A549 (cell line): ENCODE measurements around the gene PRPS1L1.

Experiments
- BHLHE40 ChIP-seq: IDR thresholded peaks from 2 replicates; pipeline ENCODE4 v1.6.1; 2012; ENCODE audit warnings: low read depth, low read length, inconsistent platforms
- CHD2 ChIP-seq: fragments of 150-350 bp; IDR thresholded peaks from 2 replicates; pipeline ENCODE4 v1.6.1; 2014; ENCODE audit warnings: low read length; ENCODE audit not compliant: partially characterized antibody
- EP300 ChIP-seq, 2 experiments: fragments of >200 bp; sonication (Bioruptor Twin); formaldehyde crosslinking; IDR thresholded peaks; 2 replicates in 1 of 2; 3 replicates in 1 of 2; pipeline ENCODE4 v1.6.1; 2016 to 2017
- JUNB ChIP-seq: fragments of >200 bp; sonication (Bioruptor Twin); formaldehyde crosslinking; IDR thresholded peaks from 2 replicates; pipeline ENCODE4 v1.6.1; 2016
- MAFK ChIP-seq: fragments of 450-650 bp; IDR thresholded peaks from 2 replicates; pipeline ENCODE4 v1.6.1; 2014; ENCODE audit not compliant: partially characterized antibody
- RARB ChIP-seq: fragments of 250-450 bp; sonication (Bioruptor Pico); IDR thresholded peaks from 2 replicates; pipeline ENCODE4 v1.8.0; 2021; ENCODE audit warnings: mild to moderate bottlenecking, moderate library complexity
- SREBF2 ChIP-seq: fragments of 450-650 bp; IDR thresholded peaks from 2 replicates; pipeline ENCODE4 v1.6.1; 2014; ENCODE audit warnings: mild to moderate bottlenecking, moderate library complexity
- ZFP36 ChIP-seq: fragments of 450-650 bp; IDR thresholded peaks from 2 replicates; pipeline ENCODE4 v1.6.1; 2014; ENCODE audit warnings: borderline replicate concordance; ENCODE audit not compliant: partially characterized antibody
- ZSCAN20 ChIP-seq: fragments of 250-450 bp; sonication (Bioruptor Pico); IDR thresholded peaks from 2 replicates; pipeline ENCODE4 v1.8.0; 2022; ENCODE audit warnings: mild to moderate bottlenecking, moderate library complexity
- TF ChIP-seq, protein P1 (sequence below): fragments of 150-350 bp; IDR thresholded peaks from 2 replicates; pipeline ENCODE4 v1.6.1; 2014; ENCODE audit warnings: low read depth, mild to moderate bottlenecking, low read length
- TF ChIP-seq, protein P2 (sequence below): IDR thresholded peaks from 2 replicates; pipeline ENCODE4 v1.6.1; 2012
- TF ChIP-seq, protein P3 (sequence below): fragments of >200 bp; sonication (Bioruptor Twin); formaldehyde crosslinking; IDR thresholded peaks from 3 replicates; pipeline ENCODE4 v1.5.1; 2016
- TF ChIP-seq, protein P4 (sequence below): fragments of 450-650 bp; IDR thresholded peaks from 2 replicates; pipeline ENCODE4 v1.6.1; 2014; ENCODE audit warnings: antibody characterized with exemption
- TF ChIP-seq, protein P5 (sequence below): fragments of 200-600 bp; sonication (generic); IDR thresholded peaks from 2 replicates; pipeline ENCODE4 v1.6.1; 2016; ENCODE audit warnings: antibody characterized with exemption, mild to moderate bottlenecking, moderate library complexity

DNA sequence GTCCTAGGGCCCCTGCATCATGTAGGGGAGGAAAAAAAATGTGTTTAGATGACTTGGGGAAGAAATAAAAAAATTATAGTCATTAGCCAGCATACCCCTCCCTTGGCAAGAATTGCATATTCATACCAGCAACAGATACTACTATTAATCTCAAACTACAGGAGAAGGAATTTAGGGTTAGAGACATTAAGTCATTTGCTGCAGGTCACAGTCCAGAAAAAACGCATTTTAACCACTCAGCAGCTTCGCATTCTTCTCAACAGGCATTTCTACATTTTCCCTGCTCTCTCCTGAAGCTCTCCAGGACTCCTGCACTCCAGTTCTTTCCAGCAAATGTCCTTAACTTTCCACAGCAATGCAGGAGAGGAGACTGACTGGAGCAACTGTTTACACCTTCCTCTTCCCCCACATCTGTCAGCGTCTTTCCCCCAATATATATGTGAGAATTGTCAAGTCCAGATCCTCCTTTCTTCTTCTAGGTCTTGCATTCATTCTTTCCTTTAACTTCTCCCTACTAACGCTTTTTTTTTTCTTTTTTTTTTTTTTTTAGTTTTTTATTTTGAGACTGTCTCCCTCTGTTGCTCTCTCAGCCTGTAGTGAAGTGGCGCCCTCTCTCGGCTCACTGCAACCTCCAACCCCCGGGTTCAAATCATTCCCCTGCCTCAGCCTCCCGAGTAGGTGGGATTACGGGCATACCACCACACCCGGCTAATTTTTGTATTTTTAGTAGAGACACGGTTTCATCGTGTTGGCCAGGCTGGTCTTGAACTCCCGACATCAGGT is 35.6 kb downstream of the PRPS1L1 start:
- TF ChIP-seq, protein P1, sequence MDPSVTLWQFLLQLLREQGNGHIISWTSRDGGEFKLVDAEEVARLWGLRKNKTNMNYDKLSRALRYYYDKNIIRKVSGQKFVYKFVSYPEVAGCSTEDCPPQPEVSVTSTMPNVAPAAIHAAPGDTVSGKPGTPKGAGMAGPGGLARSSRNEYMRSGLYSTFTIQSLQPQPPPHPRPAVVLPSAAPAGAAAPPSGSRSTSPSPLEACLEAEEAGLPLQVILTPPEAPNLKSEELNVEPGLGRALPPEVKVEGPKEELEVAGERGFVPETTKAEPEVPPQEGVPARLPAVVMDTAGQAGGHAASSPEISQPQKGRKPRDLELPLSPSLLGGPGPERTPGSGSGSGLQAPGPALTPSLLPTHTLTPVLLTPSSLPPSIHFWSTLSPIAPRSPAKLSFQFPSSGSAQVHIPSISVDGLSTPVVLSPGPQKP, result no peak
- TF ChIP-seq, protein P2, sequence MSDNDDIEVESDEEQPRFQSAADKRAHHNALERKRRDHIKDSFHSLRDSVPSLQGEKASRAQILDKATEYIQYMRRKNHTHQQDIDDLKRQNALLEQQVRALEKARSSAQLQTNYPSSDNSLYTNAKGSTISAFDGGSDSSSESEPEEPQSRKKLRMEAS, result no peak
- no peak for TF ChIP-seq ZSCAN20 (CRISPR knock-in tag)
- TF ChIP-seq, protein P3, sequence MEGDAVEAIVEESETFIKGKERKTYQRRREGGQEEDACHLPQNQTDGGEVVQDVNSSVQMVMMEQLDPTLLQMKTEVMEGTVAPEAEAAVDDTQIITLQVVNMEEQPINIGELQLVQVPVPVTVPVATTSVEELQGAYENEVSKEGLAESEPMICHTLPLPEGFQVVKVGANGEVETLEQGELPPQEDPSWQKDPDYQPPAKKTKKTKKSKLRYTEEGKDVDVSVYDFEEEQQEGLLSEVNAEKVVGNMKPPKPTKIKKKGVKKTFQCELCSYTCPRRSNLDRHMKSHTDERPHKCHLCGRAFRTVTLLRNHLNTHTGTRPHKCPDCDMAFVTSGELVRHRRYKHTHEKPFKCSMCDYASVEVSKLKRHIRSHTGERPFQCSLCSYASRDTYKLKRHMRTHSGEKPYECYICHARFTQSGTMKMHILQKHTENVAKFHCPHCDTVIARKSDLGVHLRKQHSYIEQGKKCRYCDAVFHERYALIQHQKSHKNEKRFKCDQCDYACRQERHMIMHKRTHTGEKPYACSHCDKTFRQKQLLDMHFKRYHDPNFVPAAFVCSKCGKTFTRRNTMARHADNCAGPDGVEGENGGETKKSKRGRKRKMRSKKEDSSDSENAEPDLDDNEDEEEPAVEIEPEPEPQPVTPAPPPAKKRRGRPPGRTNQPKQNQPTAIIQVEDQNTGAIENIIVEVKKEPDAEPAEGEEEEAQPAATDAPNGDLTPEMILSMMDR, result no peak
- TF ChIP-seq, protein P4, sequence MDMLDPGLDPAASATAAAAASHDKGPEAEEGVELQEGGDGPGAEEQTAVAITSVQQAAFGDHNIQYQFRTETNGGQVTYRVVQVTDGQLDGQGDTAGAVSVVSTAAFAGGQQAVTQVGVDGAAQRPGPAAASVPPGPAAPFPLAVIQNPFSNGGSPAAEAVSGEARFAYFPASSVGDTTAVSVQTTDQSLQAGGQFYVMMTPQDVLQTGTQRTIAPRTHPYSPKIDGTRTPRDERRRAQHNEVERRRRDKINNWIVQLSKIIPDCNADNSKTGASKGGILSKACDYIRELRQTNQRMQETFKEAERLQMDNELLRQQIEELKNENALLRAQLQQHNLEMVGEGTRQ, result no peak
- TF ChIP-seq SREBF2, result no peak
- no peak for TF ChIP-seq RARB (CRISPR knock-in tag)
- TF ChIP-seq, protein P5, sequence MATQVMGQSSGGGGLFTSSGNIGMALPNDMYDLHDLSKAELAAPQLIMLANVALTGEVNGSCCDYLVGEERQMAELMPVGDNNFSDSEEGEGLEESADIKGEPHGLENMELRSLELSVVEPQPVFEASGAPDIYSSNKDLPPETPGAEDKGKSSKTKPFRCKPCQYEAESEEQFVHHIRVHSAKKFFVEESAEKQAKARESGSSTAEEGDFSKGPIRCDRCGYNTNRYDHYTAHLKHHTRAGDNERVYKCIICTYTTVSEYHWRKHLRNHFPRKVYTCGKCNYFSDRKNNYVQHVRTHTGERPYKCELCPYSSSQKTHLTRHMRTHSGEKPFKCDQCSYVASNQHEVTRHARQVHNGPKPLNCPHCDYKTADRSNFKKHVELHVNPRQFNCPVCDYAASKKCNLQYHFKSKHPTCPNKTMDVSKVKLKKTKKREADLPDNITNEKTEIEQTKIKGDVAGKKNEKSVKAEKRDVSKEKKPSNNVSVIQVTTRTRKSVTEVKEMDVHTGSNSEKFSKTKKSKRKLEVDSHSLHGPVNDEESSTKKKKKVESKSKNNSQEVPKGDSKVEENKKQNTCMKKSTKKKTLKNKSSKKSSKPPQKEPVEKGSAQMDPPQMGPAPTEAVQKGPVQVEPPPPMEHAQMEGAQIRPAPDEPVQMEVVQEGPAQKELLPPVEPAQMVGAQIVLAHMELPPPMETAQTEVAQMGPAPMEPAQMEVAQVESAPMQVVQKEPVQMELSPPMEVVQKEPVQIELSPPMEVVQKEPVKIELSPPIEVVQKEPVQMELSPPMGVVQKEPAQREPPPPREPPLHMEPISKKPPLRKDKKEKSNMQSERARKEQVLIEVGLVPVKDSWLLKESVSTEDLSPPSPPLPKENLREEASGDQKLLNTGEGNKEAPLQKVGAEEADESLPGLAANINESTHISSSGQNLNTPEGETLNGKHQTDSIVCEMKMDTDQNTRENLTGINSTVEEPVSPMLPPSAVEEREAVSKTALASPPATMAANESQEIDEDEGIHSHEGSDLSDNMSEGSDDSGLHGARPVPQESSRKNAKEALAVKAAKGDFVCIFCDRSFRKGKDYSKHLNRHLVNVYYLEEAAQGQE, result no peak
- TF ChIP-seq JUNB, result no peak
- no peak for TF ChIP-seq ZFP36
- TF ChIP-seq BHLHE40, result no peak
- no peak for TF ChIP-seq CHD2
- no peak for TF ChIP-seq EP300 (IDR thresholded peaks at IDR 0.05)
- TF ChIP-seq MAFK, result no peak
